ENCODE results near the gene FOXE3.

- no peak for TF ChIP-seq CTCF (IDR thresholded peaks at IDR 0.05)
- TF ChIP-seq REST (IDR thresholded peaks at IDR 0.05; ENCODE audit: insufficient read depth in 1 of 2, low read depth in 2 of 2, low read length in 1 of 2): no peak
- TF ChIP-seq TCF7L2 (IDR thresholded peaks at IDR 0.05; ENCODE audit: low read depth, low read length): no peak
These were observed 28.1 kb downstream of the FOXE3 start for GRCh38 chr1:47444297-47444561.
